ENCODE measurements around the gene GIPC3.
"Not testable (repeated sequence)": the region's sequence is repeated elsewhere in the genome, so short reads cannot be mapped to it uniquely, and the experiment has no call there.

Gene GIPC3

GRCh38 chr19:3584036-3584802, 1.1 kb upstream of the GIPC3 start:
- not testable (repeated sequence) for H3K9ac ChIP-seq (ENCODE audit: low read length); H3K9me3 ChIP-seq (ENCODE audit: control insufficient read depth, low read length); H3K36me3 ChIP-seq (ENCODE audit: control insufficient read depth, insufficient read depth, low read length, severe bottlenecking); H3K27me3 ChIP-seq (replicated peaks; ENCODE audit: control insufficient read depth, insufficient read depth, low read length); DNase-seq (ENCODE audit: low read depth); H3K4me3 ChIP-seq (ENCODE audit: low read length)
- H3K4me1 ChIP-seq (ENCODE audit: control insufficient read depth, insufficient read depth, low read length): peaks cover 13% of the 10 kb centered on the region

GRCh38 chr19:3586127-3586626, 899 bp downstream of the GIPC3 start:
- Histone ChIP-seq H3K27me3 (replicated peaks; ENCODE audit: control insufficient read depth, insufficient read depth, low read length) (peaks cover 9% of the 10 kb centered on the region), H3K9ac (ENCODE audit: low read length) (no peak overlapping the region), H3K4me3 (ENCODE audit: low read length) (no peak overlapping the region), H3K9me3 (ENCODE audit: control insufficient read depth, low read length) (no peaks in the 10 kb centered on the region), H3K4me1 (ENCODE audit: control insufficient read depth, insufficient read depth, low read length) (no peaks in the 10 kb centered on the region), H3K36me3 (ENCODE audit: control insufficient read depth, insufficient read depth, low read length, severe bottlenecking) (no peaks in the 10 kb centered on the region)
- peak; percentile 39 for DNase-seq (ENCODE audit: low read depth)

GRCh38 chr19:3586707-3587346, 1.5 kb downstream of the GIPC3 start:
- no peak overlapping the region for H3K4me3 ChIP-seq (ENCODE audit: low read length)
- peaks cover 9% of the 10 kb centered on the region for H3K27me3 ChIP-seq (replicated peaks; ENCODE audit: control insufficient read depth, insufficient read depth, low read length)
- no peak for DNase-seq (ENCODE audit: low read depth)
- no peaks in the 10 kb centered on the region for H3K36me3 ChIP-seq (ENCODE audit: control insufficient read depth, insufficient read depth, low read length, severe bottlenecking)
- H3K9ac ChIP-seq (ENCODE audit: low read length): no peak overlapping the region
- H3K4me1 ChIP-seq (ENCODE audit: control insufficient read depth, insufficient read depth, low read length): no peaks in the 10 kb centered on the region
- H3K9me3 ChIP-seq (ENCODE audit: control insufficient read depth, low read length): no peaks in the 10 kb centered on the region

GRCh38 chr19:3589439-3589838, 4.2 kb downstream of the GIPC3 start:
- no peak overlapping the region for H3K9ac ChIP-seq (ENCODE audit: low read length)
- H3K4me3 ChIP-seq (ENCODE audit: low read length): no peak overlapping the region
- H3K9me3 ChIP-seq (ENCODE audit: control insufficient read depth, low read length): no peaks in the 10 kb centered on the region
- peaks cover 18% of the 10 kb centered on the region for H3K27me3 ChIP-seq (replicated peaks; ENCODE audit: control insufficient read depth, insufficient read depth, low read length)
- no peaks in the 10 kb centered on the region for H3K4me1 ChIP-seq (ENCODE audit: control insufficient read depth, insufficient read depth, low read length)
- H3K36me3 ChIP-seq (ENCODE audit: control insufficient read depth, insufficient read depth, low read length, severe bottlenecking): no peaks in the 10 kb centered on the region
- no peak for DNase-seq (ENCODE audit: low read depth)

GRCh38 chr19:3589949-3590348, 4.7 kb downstream of the GIPC3 start:
- Histone ChIP-seq H3K9ac (ENCODE audit: low read length) (no peak overlapping the region), H3K9me3 (ENCODE audit: control insufficient read depth, low read length) (no peaks in the 10 kb centered on the region), H3K27me3 (replicated peaks; ENCODE audit: control insufficient read depth, insufficient read depth, low read length) (peaks cover 18% of the 10 kb centered on the region), H3K4me1 (ENCODE audit: control insufficient read depth, insufficient read depth, low read length) (no peaks in the 10 kb centered on the region), H3K36me3 (ENCODE audit: control insufficient read depth, insufficient read depth, low read length, severe bottlenecking) (no peaks in the 10 kb centered on the region), H3K4me3 (ENCODE audit: low read length) (no peak overlapping the region)
- no peak for DNase-seq (ENCODE audit: low read depth)

GRCh38 chr19:3590991-3591659, 5.8 kb downstream of the GIPC3 start:
- DNase-seq (ENCODE audit: low read depth): no peak
- Histone ChIP-seq H3K9me3 (ENCODE audit: control insufficient read depth, low read length) (no peaks in the 10 kb centered on the region), H3K4me3 (ENCODE audit: low read length) (no peak overlapping the region), H3K27me3 (replicated peaks; ENCODE audit: control insufficient read depth, insufficient read depth, low read length) (peaks cover 12% of the 10 kb centered on the region), H3K9ac (ENCODE audit: low read length) (no peak overlapping the region), H3K4me1 (ENCODE audit: control insufficient read depth, insufficient read depth, low read length) (no peaks in the 10 kb centered on the region), H3K36me3 (ENCODE audit: control insufficient read depth, insufficient read depth, low read length, severe bottlenecking) (no peaks in the 10 kb centered on the region)

- Histone ChIP-seq H3K9me3 (ENCODE audit: control insufficient read depth, low read length) (no peaks in the 10 kb centered on the region), H3K36me3 (ENCODE audit: control insufficient read depth, insufficient read depth, low read length, severe bottlenecking) (no peaks in the 10 kb centered on the region), H3K4me3 (ENCODE audit: low read length) (no peak overlapping the region), H3K27me3 (replicated peaks; ENCODE audit: control insufficient read depth, insufficient read depth, low read length) (peaks cover 8% of the 10 kb centered on the region), H3K4me1 (ENCODE audit: control insufficient read depth, insufficient read depth, low read length) (no peaks in the 10 kb centered on the region), H3K9ac (ENCODE audit: low read length) (no peak overlapping the region)
- DNase-seq (ENCODE audit: low read depth): peak; percentile 24
These were observed 6.8 kb downstream of the GIPC3 start for GRCh38 chr19:3591876-3592613.

- Histone ChIP-seq H3K9me3 (ENCODE audit: control insufficient read depth, low read length) (no peaks in the 10 kb centered on the region), H3K4me1 (ENCODE audit: control insufficient read depth, insufficient read depth, low read length) (no peaks in the 10 kb centered on the region), H3K27me3 (replicated peaks; ENCODE audit: control insufficient read depth, insufficient read depth, low read length) (peaks cover 8% of the 10 kb centered on the region), H3K36me3 (ENCODE audit: control insufficient read depth, insufficient read depth, low read length, severe bottlenecking) (no peaks in the 10 kb centered on the region), H3K9ac (ENCODE audit: low read length) (no peak overlapping the region), H3K4me3 (ENCODE audit: low read length) (no peak overlapping the region)
- DNase-seq (ENCODE audit: low read depth): no peak
These were observed 7.9 kb downstream of the GIPC3 start for GRCh38 chr19:3593156-3593555.

GRCh38 chr19:3595521-3596061, 10.3 kb downstream of the GIPC3 start:
- no peaks in the 10 kb centered on the region for H3K4me1 ChIP-seq (ENCODE audit: control insufficient read depth, insufficient read depth, low read length)
- H3K9me3 ChIP-seq (ENCODE audit: control insufficient read depth, low read length): no peaks in the 10 kb centered on the region
- H3K36me3 ChIP-seq (ENCODE audit: control insufficient read depth, insufficient read depth, low read length, severe bottlenecking): no peaks in the 10 kb centered on the region
- no peak for DNase-seq (ENCODE audit: low read depth)
- H3K27me3 ChIP-seq (replicated peaks; ENCODE audit: control insufficient read depth, insufficient read depth, low read length): peaks cover 8% of the 10 kb centered on the region
- H3K9ac ChIP-seq (ENCODE audit: low read length): no peak overlapping the region
- H3K4me3 ChIP-seq (ENCODE audit: low read length): no peak overlapping the region

- no peak overlapping the region for H3K4me3 ChIP-seq (ENCODE audit: low read length)
- H3K4me1 ChIP-seq (ENCODE audit: control insufficient read depth, insufficient read depth, low read length): no peaks in the 10 kb centered on the region
- no peaks in the 10 kb centered on the region for H3K36me3 ChIP-seq (ENCODE audit: control insufficient read depth, insufficient read depth, low read length, severe bottlenecking)
- no peak overlapping the region for H3K9ac ChIP-seq (ENCODE audit: low read length)
- no peak for DNase-seq (ENCODE audit: low read depth)
- no peaks in the 10 kb centered on the region for H3K9me3 ChIP-seq (ENCODE audit: control insufficient read depth, low read length)
- no peaks in the 10 kb centered on the region for H3K27me3 ChIP-seq (replicated peaks; ENCODE audit: control insufficient read depth, insufficient read depth, low read length)
These were observed 14.5 kb downstream of the GIPC3 start for GRCh38 chr19:3599776-3600187.

All from adipocyte (in vitro differentiated cells).